GM19452 (cell line): ENCODE data around the gene FAM171A1.
A peak's percentile ranks its signal among the peaks of the same experiment; 100 is the strongest.

Experiments used
- ATAC-seq: cut with Tn5 transposase; IDR thresholded peaks from one replicate; pipeline ENCODE4 v1.9.1; 2021; ENCODE audit not compliant: unreplicated experiment

Gene FAM171A1

DNA sequence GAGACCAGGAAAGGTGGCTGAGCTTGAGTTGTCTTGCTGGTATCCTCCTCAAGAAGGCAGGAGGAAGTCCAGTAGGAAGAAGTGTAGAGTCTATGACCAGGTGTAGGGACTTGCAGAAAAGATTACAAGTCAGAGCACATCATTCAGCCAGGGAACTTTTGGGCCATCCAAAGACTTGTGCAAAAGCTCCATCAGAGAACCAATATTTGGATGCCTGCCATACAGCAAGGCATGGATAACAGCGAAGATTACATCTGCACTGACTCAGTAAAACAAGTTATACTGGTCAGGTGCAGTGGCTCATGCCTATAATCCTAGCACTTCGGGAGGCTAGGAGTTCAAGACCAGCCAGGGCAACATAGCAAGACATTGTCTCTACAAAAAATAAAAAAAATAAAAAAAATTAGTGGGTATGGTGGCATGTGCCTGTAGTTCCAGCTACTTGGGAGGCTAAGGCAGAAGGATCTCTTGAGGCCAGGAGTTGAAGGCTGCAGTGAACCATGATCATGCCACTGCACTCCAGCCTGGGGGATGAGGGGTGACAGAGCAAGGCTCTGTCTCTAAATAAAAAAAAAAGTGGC lies 189.4 kb downstream of the FAM171A1 start:
- ATAC-seq: no peak

DNA sequence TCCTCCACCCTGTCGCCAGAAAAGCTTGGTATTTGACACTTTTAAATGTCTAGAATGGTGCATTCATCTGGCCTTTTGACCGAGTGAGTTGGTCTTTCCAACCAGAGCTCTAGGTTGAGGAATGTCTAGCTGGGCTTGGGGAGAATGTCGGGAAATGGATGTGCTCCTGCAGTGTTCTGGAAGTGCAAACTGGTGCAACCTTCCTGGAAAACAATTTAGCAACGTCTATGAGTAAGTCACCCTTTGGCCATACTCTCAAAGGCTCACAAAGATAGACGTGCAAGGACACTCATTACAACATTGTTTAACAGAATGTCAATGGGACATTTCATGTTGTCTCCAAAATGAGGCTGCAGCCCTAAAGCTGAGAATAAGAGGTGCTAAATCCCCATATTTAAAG lies 190.4 kb downstream of the FAM171A1 start:
- ATAC-seq: no peak

DNA sequence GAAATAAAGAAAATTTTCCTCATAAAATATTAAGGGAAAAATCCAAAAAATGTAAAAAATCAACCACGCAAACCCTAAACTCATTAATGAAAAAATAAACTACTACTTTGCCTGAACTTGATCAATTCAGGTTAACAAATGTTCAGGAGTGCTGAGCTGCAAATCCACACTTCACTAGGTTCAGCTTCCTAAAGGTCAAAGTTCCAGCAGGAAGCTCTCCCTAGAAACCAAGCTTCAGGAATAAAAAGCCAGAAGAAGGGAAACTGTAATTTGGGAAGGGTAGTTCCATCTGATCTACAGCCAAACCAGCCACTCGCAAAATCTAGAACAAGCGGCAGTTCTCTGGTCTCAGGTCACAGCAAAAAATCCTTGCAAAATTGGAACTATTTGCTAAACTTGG lies 194.8 kb downstream of the FAM171A1 start:
- no peak for ATAC-seq

DNA sequence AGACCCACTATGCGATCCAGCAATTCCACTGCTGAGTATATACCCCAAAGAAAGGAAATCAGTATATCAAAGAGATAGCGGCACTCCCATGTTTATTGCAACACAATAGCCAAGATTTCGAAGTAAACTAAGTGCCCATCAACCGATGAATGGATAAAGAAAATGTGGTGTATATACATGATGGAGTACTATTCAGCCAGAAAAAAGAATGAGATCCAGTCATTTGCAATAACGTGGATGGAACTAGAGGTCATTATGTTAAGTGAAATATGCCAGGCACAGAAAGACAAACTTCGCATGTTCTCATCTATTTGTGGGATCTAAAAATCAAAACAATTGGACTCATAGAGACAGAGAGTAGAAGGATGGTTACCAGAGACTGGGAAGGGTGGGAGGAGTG lies 195.5 kb downstream of the FAM171A1 start:
- ATAC-seq: no peak

DNA sequence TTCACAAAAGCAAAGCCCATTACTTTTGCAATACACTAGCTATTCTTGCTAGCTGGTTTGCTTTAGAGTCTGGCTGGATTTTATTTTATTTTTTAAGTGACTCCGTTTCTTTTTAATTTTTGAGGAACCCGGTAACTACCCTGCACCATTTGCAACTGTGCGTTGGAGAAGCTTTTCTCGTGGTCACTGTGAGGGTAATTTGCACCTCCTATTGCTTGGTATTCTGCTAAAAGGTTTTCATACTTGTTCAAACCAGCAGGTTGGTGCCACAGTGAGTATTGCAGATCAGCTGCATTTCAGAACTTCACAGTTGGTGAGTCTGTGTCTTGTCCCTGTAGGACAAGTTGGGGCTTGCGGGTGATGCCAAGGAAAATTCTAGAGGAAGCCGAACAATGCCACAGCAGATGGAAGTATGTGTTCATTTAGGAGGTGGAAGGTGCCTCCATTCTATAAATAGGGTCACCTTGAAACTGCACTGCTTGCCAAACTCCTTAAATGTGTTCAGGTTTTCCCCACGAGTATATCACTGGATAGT lies 198.7 kb downstream of the FAM171A1 start:
- ATAC-seq: no peak

DNA sequence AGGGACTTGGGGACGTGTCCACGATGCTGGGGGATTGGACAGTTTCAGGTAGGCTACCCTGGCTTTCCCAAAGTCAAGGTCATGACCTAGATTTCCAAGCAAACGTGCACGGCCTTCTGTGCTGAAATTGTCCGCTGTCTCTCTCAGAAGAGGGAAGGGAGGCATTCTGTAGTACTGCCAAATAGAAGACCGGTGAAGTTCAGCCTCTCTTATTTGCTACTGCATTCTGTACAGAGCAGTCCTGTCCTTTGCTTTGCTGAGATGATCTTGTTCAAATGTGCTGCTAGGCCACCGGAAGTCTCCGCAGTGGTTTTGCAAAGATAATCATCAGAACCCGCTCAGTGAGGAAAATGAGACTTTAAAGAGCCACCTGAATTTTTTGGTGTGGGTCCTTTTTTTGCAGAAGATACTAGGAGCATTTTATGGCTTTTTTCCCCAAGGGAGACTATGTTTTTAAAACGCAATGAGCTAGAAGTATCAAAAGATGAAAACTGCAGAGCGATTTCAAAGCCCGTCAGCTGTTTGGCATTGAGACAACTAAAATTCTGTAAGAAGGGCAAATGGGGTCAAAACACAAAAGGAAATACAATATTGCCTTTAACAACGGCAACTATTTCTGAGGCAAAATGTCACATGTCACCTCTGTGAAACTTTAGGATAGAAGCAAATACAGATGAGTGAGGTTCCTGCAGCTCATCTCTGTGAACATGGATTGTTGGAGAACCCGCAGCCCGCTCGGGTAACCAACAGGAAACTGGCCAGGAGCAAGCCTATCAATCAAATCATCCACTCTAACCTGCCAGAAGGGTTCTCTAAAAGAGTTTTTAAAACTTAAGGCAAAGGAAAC lies 201.3 kb downstream of the FAM171A1 start:
- ATAC-seq: no peak

DNA sequence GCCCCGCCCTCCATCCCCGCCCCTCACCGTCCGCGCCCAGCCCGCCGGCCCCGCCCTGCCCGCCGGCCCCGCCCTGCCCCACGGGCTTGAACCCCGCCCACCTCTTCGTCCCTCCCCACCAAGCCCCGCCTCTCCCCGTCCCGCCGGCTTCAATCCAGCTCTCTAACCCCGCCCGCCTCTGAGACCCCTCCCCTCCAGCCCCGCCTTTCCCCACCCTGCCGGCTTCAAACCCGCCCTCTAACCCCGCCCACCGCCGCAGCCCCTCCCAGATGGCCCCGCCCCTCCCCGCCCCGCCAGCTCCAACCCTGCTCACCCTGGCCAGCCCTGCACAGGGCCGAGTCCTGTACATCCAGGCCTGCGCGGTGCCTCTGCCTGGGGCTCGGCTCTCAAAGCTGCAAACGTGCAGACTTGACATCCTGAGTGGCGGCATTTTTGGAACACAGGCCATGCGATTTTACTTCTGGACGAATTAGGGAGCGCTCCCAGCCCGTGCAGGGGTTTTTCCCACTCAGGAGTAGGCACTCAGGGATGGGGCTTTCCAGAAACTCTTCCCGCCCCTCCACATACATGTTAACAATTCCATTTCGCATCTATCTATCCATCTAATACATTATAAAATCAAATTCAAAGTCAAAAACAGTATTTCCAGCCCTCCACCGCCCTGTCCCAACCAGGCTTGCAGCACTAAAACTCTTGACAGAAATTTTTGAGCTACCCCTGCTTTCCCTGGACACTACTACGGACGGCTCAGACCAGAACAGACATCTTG lies 202.1 kb downstream of the FAM171A1 start:
- peak; percentile 35 for ATAC-seq

DNA sequence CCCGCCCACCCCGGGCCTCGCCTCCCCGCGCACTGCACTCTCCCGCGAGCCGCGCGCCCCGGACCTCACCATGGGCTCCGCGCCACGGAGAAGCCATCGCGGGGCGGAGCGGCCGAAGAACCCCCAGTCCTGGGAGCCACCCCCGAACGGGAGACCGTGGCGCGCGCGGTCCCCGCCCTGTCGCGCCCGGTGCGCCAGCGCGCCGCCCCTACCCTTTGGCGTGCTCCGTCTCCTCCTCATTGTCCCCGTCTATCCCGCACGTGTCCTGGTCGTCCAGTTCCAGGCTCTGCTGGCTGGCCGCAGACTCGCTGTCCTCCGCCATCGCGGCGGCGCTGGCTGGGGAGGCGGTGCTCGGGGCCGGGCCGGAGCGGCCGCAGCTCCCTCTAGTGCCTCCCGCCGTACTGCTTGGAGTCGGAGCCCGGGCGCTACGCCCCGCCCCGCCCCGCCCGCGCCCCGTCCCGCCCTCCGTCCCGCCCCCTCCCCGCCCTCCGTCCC lies 202.8 kb downstream of the FAM171A1 start, which contains the start of gene NMT2:
Gene NMT2 (minus strand): TSS at position 403 of the 495 bp plus-strand sequence. CDS start 81 bp downstream, at position 322.
- ATAC-seq: peak; percentile 89

DNA sequence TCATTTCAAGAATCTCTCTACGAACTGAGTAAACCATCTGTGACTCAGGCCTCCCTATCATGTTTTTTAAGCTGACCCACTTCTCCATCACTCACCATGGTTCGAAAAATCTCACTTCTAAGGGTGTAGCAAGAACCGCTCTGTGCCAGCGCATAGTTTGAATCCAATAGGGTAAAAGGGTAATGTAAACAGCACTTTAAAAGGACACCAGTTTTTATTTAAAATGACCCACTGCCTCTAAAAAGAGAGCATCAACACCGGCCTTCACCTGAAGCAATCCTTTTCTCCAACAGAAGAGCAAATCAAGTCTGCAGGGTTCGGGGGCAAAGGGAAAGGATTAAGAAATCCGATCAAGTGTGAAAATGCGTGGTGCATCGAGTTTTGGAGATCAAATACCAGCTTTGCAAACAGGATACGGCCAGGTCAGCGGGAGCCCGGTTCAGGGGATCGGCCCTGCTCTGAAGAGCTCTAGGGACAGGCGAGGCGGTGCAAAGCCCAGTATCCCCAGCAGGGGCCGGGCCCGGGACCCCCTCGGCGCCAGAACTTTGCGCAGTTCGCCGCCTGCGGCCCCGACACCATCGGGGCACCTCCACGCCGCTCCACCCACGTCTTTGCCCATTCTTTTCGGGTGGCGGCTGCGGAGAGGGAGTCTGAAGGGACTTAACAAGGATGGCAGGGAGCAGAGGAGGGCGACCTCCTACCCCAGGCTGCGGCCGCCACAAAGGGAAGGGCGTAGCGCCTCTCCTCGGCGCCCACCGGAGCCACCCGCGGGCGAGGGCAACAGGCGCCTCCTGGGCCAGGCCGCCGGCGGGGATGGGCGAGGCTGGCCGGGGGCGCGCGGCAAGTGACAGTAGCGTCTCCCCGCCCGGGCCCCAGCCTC lies 203.4 kb downstream of the FAM171A1 start:
- peak; percentile 46 for ATAC-seq

DNA sequence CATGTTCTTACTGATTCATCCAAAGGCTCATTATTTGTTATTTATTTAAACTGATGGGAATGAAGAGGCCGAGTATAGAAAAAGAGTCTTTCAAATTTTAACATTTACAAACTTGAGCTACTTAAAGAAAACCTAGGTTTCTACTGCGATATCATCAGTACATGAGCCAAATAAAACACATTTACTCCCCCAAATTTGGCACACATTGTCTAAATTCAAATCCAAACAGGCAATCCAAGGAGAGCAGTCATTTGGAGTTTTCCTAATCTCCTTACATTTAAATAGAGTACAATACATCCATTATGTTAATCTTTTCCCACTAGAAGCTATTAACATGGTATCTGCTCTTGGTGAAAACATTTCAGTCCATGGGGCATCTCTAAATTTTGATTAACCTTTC lies 204.8 kb downstream of the FAM171A1 start:
- no peak for ATAC-seq

DNA sequence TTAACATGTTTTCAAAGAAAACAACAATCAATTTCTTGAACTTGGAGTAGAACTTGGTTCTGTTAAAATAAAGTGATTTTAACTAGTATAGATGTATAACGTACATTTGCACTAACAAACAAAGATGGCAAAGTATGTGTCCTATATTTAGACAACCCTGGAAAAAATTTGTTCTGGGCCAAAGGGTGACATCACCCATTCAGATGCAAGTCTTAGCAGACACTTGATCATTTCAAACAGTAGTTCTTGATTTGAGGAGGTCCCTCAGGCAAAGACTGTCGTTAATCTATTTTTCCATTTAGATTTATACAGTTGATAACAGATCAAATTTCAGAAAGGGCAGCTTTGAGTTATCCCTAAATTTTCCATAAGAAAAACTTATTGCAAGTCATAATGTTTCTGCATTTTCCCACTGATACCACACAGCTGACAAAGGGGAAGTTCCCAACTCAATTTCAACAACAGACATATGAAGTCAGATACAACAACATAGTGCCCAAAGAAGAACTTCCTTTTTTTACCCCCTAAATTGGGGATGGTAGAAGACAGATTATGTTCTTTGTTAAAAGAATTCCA lies 207.7 kb downstream of the FAM171A1 start:
- ATAC-seq: no peak
